NCI-H345 treated with DMSO at 0.1 percent for 48 hours (cell line): ENCODE data around the gene TOP2B.

ENCODE experiments used
- DNase-seq: peaks from one replicate; lab custom pipeline; 2025; ENCODE audit not compliant: unreplicated experiment; lab: John Stamatoyannopoulos, UW

TOP2B gene

DNA sequence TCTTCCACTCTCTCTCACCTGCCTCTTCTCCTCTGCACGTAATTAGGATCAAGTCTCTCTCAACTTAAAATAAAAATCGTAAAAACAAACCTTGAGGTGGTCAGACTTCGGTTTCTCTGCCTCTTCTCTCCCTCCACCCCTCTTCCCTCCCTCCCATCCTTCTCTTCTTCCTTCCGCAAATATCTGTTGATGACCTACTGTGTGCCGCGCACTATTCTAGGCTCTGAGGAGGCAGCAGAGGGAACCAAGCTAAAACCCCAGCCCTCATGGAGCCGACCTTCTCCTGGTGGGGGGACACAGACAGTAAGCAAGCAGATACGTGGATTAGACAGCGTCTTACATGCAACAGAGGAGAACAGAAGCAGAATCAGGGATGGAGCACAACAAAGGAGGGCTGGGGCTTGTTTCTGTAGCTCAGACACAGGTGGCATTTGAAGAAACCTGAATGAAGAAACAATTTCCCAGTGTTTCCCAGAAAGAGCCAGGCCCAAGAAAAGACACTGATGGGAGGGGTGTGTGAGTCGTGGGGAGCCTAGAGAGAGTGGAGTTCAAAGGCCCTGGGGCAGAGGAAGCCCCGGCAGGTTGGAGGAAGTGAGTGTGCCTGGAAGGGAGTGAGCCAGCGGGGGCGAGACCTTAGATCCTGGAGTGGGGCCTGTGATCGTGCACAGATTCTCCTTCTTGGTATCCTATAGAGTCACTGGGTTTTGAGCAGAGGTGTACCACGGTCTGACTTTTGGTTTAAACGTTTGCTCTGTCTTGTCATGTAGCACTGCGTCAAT lies 80.5 kb downstream of the TOP2B start:
- no peak for DNase-seq

DNA sequence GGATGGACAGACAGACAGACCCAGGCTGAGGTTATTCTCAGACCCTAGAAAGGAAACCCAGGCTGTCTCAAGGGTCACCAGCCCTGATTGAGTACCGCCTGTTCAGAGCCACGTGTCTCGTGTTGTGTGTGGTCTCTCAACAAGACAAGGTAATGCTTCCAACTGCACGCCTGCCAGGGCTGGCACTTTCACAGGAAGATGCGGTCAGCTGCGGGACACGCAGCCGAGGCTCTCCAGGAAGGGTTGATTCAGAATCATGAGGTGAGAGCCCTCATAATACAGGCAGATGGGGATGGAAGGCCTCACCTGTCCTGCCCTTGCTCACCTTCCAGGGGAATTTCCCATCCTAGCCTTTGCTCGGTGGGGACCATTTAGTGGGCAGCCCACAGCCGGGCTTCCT lies 81.4 kb downstream of the TOP2B start:
- DNase-seq: no peak

DNA sequence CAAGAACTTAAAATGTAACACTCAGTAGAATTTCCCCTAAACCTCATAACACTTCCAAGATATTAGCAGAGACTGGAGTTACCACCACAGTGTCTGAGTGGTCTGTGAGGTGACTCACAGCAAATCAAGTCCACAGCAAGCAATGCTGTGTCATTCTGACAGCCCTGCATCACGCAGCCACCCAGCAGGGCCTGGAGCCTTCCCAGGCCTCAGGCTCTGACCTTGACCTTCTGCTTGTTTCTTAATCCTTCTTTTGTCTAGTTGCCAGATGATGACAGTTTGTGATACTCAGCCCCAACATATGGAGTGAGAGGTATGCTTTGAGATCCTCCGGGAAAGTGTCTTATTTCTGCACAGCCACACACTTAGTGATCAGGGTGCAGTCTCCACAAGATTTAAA lies 82.5 kb downstream of the TOP2B start:
- DNase-seq: no peak

DNA sequence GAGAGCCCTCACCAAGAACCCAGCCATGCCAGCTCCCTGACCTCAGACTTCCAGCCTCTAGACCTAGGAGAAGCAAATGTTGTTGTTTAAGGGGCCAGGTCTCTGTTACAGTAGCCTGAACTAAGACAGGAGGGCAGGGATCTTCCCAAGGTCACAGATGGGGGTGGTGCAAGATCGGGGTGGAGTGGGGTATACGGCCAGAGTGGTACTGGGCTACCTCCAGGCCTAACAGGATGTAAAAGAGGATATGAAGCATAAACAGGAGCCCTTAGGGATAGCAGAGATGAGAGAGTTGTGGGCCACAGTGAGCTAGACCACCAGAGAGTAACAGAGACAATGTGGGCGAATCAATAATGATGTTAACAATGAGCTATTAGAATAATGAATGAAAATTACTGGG lies 82.9 kb downstream of the TOP2B start:
- no peak for DNase-seq

DNA sequence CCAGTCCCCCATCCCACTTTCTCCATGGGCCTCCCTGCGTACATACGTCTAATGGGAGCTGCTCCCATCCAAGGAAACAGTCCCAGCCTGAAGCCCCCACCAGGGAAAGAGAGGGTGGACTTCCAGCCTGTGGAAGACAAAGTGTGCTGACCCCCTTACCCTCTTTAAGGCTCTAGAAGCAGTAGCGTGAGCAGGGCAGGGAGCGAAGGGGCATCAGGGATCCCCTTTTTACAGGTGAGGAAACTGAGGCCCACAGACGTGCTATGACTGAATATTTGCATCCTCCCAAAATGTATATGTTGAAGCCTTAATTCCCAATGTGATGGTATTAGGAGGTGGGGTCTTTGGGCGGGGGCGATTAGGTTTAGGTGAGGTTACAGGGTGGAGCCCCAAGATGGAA lies 83.4 kb downstream of the TOP2B start:
- DNase-seq: no peak

DNA sequence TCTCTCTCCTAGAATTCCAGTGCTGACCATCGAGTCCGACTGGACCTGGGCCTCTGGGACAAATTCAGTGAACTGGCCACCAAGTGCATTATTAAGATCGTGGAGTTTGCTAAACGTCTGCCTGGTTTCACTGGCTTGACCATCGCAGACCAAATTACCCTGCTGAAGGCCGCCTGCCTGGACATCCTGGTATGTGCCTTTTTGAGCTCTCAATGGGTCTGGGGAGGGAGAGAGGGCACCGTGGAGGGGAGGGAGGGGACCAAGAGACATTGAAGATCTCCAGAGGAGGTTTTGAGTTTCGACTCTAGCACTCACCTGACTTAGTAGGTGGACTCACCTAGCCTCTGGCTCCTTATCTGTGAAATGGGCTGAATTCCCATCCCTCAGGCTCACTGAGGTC lies 84.2 kb downstream of the TOP2B start:
- DNase-seq: no peak

DNA sequence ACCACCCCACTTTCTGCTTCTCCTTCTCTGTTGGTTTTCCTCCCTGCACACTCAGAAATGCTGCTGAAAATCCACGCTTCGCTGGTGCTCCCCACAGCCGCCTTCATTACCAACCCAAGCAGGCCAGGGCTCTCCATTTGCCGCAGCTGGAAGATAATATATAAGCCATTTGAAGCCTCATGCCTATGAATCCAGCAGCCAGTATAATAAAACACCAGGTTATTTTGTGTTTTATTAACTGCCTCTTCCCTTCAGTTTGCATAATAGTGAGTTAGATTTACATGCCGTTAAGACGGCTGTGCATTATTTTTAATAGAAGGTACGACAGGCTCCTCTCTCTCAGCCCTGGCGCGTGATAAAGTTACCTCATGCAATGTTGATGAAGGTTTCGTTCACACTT lies 86.6 kb downstream of the TOP2B start:
- no peak for DNase-seq

DNA sequence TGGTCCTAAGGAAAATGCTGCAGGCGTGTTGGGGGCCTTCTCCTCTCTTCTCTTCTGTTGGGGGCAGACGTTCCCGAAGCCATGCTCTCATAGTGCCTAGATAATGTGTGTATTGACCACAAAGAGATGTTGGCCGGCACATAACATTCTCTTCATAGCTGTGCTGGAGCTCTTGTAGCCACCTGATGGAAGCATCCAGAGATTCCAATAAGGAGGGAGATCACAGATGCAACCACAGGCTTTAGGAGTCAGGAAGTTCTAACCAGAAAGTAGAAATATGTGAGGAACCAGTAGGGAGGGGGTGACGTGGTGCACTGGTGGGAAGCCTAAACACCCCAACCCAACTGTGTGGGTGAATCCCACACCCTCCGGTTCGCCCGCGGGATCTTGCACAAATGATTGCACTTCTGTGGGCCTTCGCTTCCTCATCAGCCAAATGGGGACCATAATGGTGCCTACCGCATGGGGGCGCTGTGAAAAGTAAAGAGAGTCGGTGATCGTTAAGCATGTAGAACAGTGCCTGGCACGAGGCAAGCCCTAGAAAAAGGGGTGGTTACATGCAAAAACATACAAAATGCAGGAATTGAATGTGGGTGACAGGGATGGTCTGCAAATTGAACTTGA lies 87.8 kb downstream of the TOP2B start:
- no peak for DNase-seq

DNA sequence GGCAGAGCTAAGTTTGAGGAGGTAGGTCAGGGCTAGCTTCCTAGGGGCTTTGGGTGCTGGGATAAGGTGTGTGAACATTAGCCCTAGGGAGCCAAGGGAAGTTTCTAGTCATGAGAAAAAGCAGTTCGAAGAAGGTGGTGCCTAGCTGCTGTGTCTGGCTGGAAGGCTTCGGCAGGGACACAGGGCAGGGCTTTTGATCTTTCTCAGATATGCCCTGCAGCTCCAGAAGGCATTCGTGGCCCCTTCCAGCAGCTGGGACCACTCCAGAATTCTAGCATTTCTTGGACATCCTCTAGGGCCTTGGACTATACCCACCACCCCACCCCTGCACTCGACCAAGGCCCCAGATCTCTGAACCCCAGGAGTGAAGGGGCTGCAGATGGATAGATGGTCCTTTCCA lies 88.6 kb downstream of the TOP2B start:
- DNase-seq: no peak

DNA sequence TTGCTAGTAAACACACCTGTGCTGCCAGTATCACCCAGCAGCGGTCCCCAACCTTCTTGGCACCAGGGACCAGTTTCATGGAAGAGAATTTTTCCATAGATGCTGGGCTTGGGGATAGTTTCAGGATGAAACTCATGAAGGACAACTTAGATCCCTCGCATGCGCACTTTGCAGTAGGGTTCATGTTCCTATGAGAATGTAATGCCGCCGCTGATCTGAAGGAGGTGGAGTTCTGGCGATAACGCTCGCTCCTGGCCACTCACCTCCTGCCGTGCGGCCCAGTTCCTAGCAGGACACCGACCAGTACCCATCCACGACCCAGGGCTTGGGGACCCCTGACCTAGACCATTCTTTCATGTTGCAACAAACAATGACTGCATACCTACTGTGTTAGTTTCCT lies 89.7 kb downstream of the TOP2B start:
- DNase-seq: no peak

DNA sequence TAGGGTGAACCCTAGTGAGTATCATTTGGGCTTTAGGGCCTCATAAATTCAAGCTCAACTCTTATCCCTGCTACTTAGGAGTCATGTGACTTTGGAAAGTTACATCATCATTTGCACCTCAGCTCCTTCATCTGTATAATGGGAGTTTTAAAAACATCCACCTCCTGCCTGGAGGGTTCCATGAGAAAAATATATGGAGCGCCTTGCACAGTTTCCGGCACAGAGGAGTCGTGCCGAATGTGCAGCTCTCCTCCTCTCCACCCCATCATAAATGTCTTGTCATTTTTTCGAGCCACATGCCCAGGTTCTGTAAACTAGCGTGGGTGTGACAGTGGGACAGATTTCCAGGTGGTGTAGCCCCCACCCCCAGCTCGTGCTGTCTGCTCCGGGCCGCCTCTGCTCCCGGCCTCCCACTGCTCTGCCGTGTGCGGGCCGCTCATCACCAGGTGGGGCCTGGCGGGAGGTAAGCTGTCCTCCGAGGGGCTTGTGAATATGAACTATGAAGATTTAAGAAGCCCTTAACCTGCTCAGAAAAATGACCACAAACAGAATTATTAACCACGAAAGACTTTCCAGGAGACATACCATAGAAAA lies 90.4 kb downstream of the TOP2B start:
- no peak for DNase-seq

DNA sequence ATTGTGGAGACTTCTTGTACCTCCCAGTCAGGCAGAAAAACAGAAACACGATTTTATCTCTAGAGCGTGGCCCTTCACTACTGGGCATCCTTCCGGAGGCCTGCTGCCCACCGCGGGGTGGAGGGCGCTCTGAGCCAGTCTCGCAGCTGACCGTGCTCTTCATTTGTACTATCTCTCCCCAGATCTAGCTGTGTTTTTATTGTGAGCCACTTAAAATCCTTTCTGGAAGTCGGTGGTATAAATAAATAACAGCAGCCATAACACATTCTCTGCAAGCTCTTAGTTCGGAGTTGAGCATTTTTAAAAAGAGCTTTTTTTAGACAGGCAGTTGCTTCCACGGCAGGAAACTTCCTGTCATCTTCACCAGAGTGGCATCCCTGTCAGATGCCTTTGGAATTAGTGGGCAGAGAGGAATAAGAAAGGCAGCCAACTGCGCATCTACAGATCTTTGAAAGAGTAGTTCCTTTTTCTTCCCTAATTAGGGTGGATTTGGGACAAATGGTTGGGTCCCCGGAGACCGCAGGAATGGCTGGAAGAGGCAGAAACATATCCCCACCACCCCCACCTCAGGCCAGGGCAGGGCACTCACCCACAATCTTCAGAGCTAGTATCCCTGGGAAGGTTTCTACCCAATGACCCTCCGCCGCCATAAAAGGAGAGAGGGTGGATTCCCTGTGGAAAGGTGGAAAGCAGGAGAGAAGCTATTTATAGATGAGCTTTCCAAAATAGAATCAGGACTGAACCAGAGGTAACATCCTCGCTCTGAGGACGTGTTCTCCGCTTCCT lies 91.1 kb downstream of the TOP2B start:
- no peak for DNase-seq

DNA sequence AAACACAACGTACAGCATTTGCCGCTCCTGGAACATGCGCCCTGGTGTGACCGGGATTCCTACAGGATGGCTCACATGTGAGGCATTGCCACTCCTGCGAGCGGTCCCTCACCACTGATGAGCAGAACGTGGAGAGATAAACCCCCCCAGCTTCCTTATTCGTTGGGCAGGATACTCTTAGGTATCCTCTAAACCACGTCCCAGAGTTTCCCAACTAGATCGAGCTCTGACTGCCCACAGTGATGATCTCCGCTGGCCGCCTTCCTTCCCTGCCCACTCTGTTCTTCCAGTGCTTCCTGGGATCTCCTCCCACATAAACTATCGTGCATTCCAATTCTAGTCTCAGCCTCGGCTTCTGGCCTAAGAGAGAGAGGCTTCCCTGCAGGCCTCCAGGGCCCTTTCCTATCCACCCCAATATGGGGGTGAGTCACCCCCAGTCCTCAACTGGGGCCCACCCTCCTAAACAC lies 91.8 kb downstream of the TOP2B start:
- no peak for DNase-seq

DNA sequence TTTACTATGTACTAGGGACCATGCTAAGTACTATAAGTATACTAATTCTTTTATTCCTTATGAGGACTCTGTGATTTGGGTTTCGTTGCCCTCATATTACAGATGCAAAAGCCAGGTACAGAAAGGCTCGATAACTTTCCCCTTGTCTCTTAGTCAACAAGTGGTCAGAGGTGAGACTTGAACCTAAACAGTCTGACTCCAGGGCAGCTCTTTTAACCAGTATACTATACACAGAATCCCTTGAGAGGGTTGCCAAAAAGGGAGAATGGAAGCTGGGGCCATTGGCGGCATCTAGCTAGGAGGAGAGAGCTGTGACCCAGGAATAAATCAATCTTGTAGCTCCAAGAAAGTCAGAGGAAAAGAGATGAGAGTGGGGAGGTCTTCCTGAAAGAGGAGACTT lies 92.4 kb downstream of the TOP2B start:
- no peak for DNase-seq

DNA sequence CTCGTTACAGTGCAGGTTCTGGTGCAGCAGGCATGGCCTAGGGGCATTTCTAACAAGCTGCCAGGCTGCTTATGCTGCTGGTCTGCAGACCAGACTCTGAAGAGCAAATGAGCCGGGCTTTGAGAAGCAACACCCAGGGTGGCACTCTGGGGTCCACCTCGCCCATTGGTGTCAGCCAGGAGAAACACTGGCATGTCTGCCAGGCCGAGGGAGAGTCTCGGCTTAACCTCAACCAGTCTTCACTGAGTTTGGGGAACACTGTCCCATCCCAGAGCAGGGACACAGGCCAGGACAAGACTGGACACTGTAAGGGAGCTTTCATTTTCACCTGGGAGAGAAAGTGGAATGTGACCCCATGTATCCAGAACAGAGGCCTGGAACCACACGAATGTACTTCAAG lies 93.4 kb downstream of the TOP2B start:
- no peak for DNase-seq

DNA sequence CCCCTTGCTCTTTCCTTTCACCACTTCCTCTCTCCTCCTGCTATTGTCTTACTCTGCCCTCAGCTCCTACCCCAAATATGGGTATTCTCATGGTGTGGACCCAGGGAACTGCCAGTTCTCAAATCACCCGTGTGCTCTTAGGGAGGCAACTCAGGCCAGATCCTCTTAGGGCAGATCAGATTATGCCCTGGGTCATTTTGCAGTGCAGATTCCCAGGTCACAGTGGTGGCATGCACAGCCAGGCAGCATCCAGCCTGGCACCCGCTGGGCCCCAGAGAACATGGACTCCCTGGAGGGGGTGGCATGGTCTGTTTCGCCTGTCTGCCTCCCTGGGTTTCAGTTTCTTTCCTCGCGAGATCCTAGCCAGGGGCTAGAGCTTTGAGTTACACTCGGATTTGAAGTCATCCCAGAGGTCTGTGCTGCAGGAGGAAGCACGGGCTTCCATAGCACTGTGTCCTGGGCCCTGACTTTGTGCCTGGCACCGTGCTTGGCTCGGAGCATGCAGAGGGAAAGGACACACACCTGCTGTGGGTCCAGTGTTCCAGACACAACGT lies 96.1 kb downstream of the TOP2B start:
- DNase-seq: no peak

DNA sequence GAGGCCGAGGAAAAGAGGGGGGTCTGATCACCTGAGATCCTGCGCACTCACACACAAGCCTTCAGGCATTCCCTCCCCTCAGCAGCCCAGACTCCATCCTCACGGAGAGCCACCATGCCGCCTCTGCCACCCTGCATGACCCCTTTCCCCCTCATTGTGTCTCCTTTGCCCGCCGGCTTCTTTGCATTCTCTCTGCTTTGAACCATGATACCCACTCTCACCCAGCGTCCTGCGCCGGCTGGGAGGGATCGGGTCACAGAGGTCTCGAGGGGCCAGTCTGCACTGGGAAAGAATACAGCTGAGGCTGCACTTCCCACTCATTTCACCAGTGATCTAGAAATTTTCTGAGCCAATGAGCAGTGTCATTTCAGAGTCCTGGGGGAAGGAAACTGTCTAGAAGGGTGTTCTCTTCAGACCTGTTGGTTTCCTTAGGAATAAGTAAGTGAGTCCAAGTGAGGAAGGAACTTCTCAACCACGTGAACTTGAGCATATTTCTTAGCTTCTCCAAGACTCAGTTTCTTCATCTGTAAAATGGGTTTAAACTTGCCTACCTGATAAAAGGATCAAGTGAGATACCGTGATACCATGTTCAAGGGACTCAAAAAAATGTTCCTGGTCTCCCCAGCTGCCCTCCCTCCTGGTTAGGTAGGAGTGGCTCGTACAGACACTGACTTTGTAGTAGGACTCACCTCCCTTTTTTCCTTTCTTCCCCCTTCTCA lies 96.7 kb downstream of the TOP2B start:
- DNase-seq: no peak

DNA sequence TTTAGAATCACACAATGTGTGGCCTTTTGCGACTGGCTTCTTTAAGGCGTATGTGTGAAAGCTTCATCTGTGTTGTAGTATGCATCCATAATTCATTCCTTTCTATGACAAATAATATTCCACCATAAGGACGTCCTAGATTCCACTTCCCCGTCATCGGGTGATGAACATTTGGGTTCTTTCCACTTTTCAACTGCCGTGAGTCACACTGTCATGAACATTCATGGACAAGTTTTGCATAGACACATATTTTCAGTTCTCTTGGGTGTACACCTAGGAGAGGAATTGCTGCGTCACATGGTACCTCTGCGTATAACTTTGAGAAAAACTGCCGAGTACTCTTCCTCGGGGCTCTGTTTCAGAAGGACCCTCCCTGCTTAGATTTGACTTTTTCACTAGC lies 97.3 kb downstream of the TOP2B start:
- DNase-seq: no peak

DNA sequence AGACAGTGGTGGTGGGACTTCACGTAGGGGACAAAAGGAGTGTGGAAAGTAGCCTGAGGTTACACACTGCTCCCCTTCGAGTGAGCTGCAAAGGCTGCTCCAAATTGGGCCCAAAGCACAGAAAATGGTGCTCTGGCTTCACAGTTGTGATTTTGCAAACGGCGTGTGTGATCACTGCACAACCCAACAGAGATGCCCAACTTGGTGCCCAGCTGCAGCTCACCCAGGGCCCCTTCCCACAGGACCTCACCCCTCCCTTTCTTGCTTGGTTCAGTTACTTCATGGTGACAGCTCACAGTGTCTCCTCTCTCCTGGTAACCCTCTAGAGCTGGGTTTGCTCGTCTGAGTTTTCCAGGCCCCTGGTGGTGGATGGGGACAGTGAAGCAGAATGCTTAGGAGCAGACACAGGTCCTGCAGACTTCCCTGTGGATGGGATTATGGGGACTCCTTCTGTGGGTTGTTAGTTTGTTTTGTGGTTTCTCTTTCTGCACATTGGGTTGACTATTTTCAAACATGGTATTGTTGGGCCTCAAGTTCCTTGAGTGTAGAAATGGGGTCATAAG lies 98.3 kb downstream of the TOP2B start:
- no peak for DNase-seq

DNA sequence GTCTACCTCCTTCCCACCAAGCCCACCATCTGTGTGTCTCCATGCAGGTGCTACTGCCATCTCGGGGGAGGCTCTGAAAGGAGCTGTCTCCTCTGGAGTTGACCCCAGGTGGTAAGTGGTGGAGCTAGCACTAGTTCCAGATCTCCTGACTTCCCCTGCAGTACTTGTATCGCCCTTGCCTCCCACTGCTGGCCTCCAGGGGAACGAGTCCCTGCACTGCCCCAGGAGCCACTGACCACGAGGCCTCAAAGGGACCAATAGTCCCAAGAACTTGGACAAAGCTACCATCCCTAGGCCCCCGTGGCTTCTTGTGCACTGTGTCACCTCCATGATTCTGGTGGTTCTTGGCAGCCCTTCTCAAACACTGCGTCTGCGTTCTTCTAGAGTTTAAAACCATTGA lies 98.9 kb downstream of the TOP2B start:
- no peak for DNase-seq
